Duodenal mucosa (tissue), 2 donors: ENCODE measurements around the gene ATP2B2.

Experiments
- H3K27ac ChIP-seq: one replicate; pipeline ENCODE4 v1.7.0; 2013; ENCODE audit warnings: low read depth, low read length
- H3K27me3 ChIP-seq, 2 donors: one replicate each; pipeline ENCODE4 v1.7.0; 2013; ENCODE audit warnings: low read length in 2 of 2, control low read depth in 1 of 2; ENCODE audit not compliant: insufficient read depth in 2 of 2, control insufficient read depth in 1 of 2
- H3K36me3 ChIP-seq, 2 donors: one replicate each; pipeline ENCODE4 v1.7.0; 2013; ENCODE audit warnings: low read length in 2 of 2, control low read depth in 1 of 2; ENCODE audit not compliant: insufficient read depth in 2 of 2, control insufficient read depth in 1 of 2
- H3K4me1 ChIP-seq, 2 donors: one replicate each; pipeline ENCODE4 v1.7.0; 2013; ENCODE audit warnings: low read length in 2 of 2, control low read depth in 1 of 2; ENCODE audit not compliant: insufficient read depth in 2 of 2, control insufficient read depth in 1 of 2
- H3K4me3 ChIP-seq, 2 donors: one replicate each; pipeline ENCODE4 v1.7.0; 2013; ENCODE audit warnings: low read length in 2 of 2, low read depth in 1 of 2
- H3K9ac ChIP-seq, 2 donors: one replicate each; pipeline ENCODE4 v1.7.0; 2013; ENCODE audit warnings: low read length in 2 of 2, low read depth in 1 of 2
- H3K9me3 ChIP-seq, 2 donors: one replicate each; pipeline ENCODE4 v1.7.0; 2013; ENCODE audit warnings: low read length in 2 of 2, control low read depth in 1 of 2; ENCODE audit not compliant: control insufficient read depth in 1 of 2

The ATP2B2 gene

GRCh38 chr3:10495003-10495402 is 10.4 kb downstream of the ATP2B2 start:
- Histone ChIP-seq H3K36me3 (no peaks in the 10 kb centered on the region), H3K9me3 (no peaks in the 10 kb centered on the region), H3K27me3 (no peaks in the 10 kb centered on the region), H3K4me1 (no peaks in the 10 kb centered on the region), H3K9ac (no peak overlapping the region), H3K4me3 (no peak overlapping the region), H3K27ac (no peak overlapping the region)

GRCh38 chr3:10494180-10494579 is 11.2 kb downstream of the ATP2B2 start:
- Histone ChIP-seq H3K9ac (no peak overlapping the region), H3K27ac (no peak overlapping the region), H3K36me3 (no peaks in the 10 kb centered on the region), H3K9me3 (no peaks in the 10 kb centered on the region), H3K27me3 (no peaks in the 10 kb centered on the region), H3K4me1 (no peaks in the 10 kb centered on the region), H3K4me3 (no peak overlapping the region)

- no peaks in the 10 kb centered on the region for H3K27me3 ChIP-seq
- no peak overlapping the region for H3K9ac ChIP-seq
- H3K4me1 ChIP-seq, result no peaks in the 10 kb centered on the region
- no peak overlapping the region for H3K4me3 ChIP-seq
- H3K27ac ChIP-seq, result no peak overlapping the region
- no peaks in the 10 kb centered on the region for H3K9me3 ChIP-seq
- H3K36me3 ChIP-seq, result no peaks in the 10 kb centered on the region
Measured at GRCh38 chr3:10493202-10493589, 12.2 kb downstream of the ATP2B2 start.

- no peaks in the 10 kb centered on the region for H3K27me3 ChIP-seq
- no peak overlapping the region for H3K27ac ChIP-seq
- H3K4me3 ChIP-seq, result no peak overlapping the region
- H3K4me1 ChIP-seq, result no peaks in the 10 kb centered on the region
- no peaks in the 10 kb centered on the region for H3K9me3 ChIP-seq
- no peaks in the 10 kb centered on the region for H3K36me3 ChIP-seq
- no peak overlapping the region for H3K9ac ChIP-seq
Measured at GRCh38 chr3:10492364-10493201, 12.8 kb downstream of the ATP2B2 start.

GRCh38 chr3:10489746-10490483 is 15.5 kb downstream of the ATP2B2 start:
- no peaks in the 10 kb centered on the region for H3K36me3 ChIP-seq
- no peaks in the 10 kb centered on the region for H3K27me3 ChIP-seq
- H3K9me3 ChIP-seq, result no peaks in the 10 kb centered on the region
- H3K9ac ChIP-seq, result no peak overlapping the region
- H3K27ac ChIP-seq, result no peak overlapping the region
- H3K4me1 ChIP-seq, result no peaks in the 10 kb centered on the region
- no peak overlapping the region for H3K4me3 ChIP-seq

GRCh38 chr3:10487988-10488633 is 17.3 kb downstream of the ATP2B2 start:
- Histone ChIP-seq H3K4me3 (no peak overlapping the region), H3K9ac (no peak overlapping the region), H3K36me3 (no peaks in the 10 kb centered on the region), H3K9me3 (no peaks in the 10 kb centered on the region), H3K27ac (no peak overlapping the region), H3K27me3 (no peaks in the 10 kb centered on the region), H3K4me1 (no peaks in the 10 kb centered on the region)

GRCh38 chr3:10485806-10486205 is 19.6 kb downstream of the ATP2B2 start:
- no peak overlapping the region for H3K27ac ChIP-seq
- H3K4me3 ChIP-seq, result no peak overlapping the region
- H3K36me3 ChIP-seq, result no peaks in the 10 kb centered on the region
- no peak overlapping the region for H3K9ac ChIP-seq
- no peaks in the 10 kb centered on the region for H3K9me3 ChIP-seq
- H3K27me3 ChIP-seq, result no peaks in the 10 kb centered on the region
- H3K4me1 ChIP-seq, result no peaks in the 10 kb centered on the region

GRCh38 chr3:10485380-10485779 is 20.0 kb downstream of the ATP2B2 start:
- Histone ChIP-seq H3K4me3 (no peak overlapping the region), H3K36me3 (no peaks in the 10 kb centered on the region), H3K27ac (no peak overlapping the region), H3K4me1 (no peaks in the 10 kb centered on the region), H3K9ac (no peak overlapping the region), H3K9me3 (no peaks in the 10 kb centered on the region), H3K27me3 (no peaks in the 10 kb centered on the region)

GRCh38 chr3:10484709-10485108 is 20.7 kb downstream of the ATP2B2 start:
- no peak overlapping the region for H3K4me3 ChIP-seq
- no peak overlapping the region for H3K27ac ChIP-seq
- no peak overlapping the region for H3K9ac ChIP-seq
- H3K27me3 ChIP-seq, result no peaks in the 10 kb centered on the region
- no peaks in the 10 kb centered on the region for H3K36me3 ChIP-seq
- H3K9me3 ChIP-seq, result no peaks in the 10 kb centered on the region
- no peaks in the 10 kb centered on the region for H3K4me1 ChIP-seq

- H3K27ac ChIP-seq, result no peak overlapping the region
- H3K4me1 ChIP-seq, result no peaks in the 10 kb centered on the region
- no peaks in the 10 kb centered on the region for H3K36me3 ChIP-seq
- H3K9ac ChIP-seq, result no peak overlapping the region
- no peaks in the 10 kb centered on the region for H3K9me3 ChIP-seq
- no peak overlapping the region for H3K4me3 ChIP-seq
- H3K27me3 ChIP-seq, result no peaks in the 10 kb centered on the region
Measured at GRCh38 chr3:10483686-10484345, 21.6 kb downstream of the ATP2B2 start.
